Hepatocyte (in vitro differentiated cells): ENCODE results near the gene CHRM1.

Experiments
- EZH2 ChIP-seq: fragments of 200-600 bp; sonication (generic); IDR thresholded peaks from 2 replicates; pipeline ENCODE4 v1.6.1; 2016; ENCODE audit warnings: antibody characterized with exemption, mild to moderate bottlenecking, borderline replicate concordance
- EZH2phosphoT487 ChIP-seq: fragments of 200-600 bp; sonication (generic); IDR thresholded peaks from one replicate; pipeline ENCODE4 v1.6.1; 2018; ENCODE audit warnings: antibody characterized with exemption, mild to moderate bottlenecking, low read depth, moderate library complexity; ENCODE audit not compliant: unreplicated experiment, severe bottlenecking
- TF ChIP-seq, protein P1 (sequence below): fragments of 200-600 bp; sonication (generic); IDR thresholded peaks from 2 replicates; pipeline ENCODE4 v1.5.1; 2016; ENCODE audit warnings: antibody characterized with exemption, mild to moderate bottlenecking; ENCODE audit not compliant: poor library complexity

DNA sequence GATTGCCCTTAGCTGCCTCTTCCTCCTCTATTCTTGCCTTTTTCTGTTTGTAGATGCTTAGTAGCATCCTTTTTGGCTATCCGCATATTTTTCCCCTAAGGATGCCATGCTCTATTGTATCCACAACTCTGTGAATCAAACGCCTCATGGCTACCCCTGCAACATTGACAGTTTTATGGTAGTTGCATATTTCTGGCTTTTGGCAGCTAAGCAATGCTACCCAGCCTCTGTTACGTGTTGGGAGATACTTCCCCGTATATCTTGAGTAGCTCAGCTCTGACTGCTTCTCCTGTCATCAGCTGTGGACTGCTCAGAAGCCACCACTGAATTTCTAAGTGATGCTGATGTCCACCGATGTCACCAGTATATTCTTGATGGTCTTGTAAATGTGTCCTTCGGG lies 55.5 kb downstream of the CHRM1 start:
- TF ChIP-seq, protein P1, sequence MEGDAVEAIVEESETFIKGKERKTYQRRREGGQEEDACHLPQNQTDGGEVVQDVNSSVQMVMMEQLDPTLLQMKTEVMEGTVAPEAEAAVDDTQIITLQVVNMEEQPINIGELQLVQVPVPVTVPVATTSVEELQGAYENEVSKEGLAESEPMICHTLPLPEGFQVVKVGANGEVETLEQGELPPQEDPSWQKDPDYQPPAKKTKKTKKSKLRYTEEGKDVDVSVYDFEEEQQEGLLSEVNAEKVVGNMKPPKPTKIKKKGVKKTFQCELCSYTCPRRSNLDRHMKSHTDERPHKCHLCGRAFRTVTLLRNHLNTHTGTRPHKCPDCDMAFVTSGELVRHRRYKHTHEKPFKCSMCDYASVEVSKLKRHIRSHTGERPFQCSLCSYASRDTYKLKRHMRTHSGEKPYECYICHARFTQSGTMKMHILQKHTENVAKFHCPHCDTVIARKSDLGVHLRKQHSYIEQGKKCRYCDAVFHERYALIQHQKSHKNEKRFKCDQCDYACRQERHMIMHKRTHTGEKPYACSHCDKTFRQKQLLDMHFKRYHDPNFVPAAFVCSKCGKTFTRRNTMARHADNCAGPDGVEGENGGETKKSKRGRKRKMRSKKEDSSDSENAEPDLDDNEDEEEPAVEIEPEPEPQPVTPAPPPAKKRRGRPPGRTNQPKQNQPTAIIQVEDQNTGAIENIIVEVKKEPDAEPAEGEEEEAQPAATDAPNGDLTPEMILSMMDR: no peak
- TF ChIP-seq EZH2 (no peak), EZH2phosphoT487 (no peak)
